Tibial artery (tissue), 4 donors: Measurements from ENCODE around the gene SAAL1.
"Not testable (repeated sequence)": the region's sequence is repeated elsewhere in the genome, so short reads cannot be mapped to it uniquely, and the experiment has no call there.

Source experiments
- DNase-seq, 2 donors: peaks; one replicate each; pipeline ENCODE4 v3.0.0-alpha.2; 2019
- H3K27ac ChIP-seq, 2 donors: fragments of 200-600 bp; sonication (generic) in 1 of 2; 1 replicate in 1 of 2; 2 replicates in 1 of 2; pipeline ENCODE4 v1.5.1; 2018 to 2019; ENCODE audit warnings: mild to moderate bottlenecking in 1 of 2
- H3K27me3 ChIP-seq, 2 donors: fragments of 200-600 bp; sonication (generic) in 1 of 2; one replicate each; pipeline versions ENCODE4 v1.5.1 to v1.6.0; 2016 to 2019
- H3K36me3 ChIP-seq, 3 donors: fragments of 200-600 bp; sonication (generic) in 2 of 3; one replicate each; pipeline ENCODE4 v1.5.1; 2016 to 2019; ENCODE audit warnings: mild to moderate bottlenecking in 2 of 3
- H3K4me1 ChIP-seq, 4 donors: fragments of 200-600 bp; sonication (generic) in 2 of 4; 1 replicate in 3 of 4; 2 replicates in 1 of 4; pipeline ENCODE4 v1.5.1; 2016 to 2019
- H3K4me3 ChIP-seq, 2 donors: fragments of 200-600 bp; sonication (generic) in 1 of 2; 1 replicate in 1 of 2; 2 replicates in 1 of 2; pipeline ENCODE4 v1.5.1; 2018 to 2019; ENCODE audit warnings: mild to moderate bottlenecking in 2 of 2
- H3K9me3 ChIP-seq, 3 donors: fragments of 200-600 bp; sonication (generic) in 1 of 3; one replicate each; pipeline ENCODE4 v1.5.1; 2016 to 2019
- intact Hi-C: fragments of 100-400 bp; cut with DNase I; formaldehyde crosslinking; loops from one replicate; pipeline ENCODE4 v1.15.0; 2023; ENCODE audit warnings: low total_unique reads
- TF ChIP-seq, protein P1 (sequence below), 2 experiments: fragments of 200-600 bp in 1 of 2; fragments of 450-650 bp in 1 of 2; IDR thresholded peaks; one replicate each; pipeline ENCODE4 v1.5.1; 2017 to 2019; ENCODE audit warnings: antibody characterized with exemption in 2 of 2, mild to moderate bottlenecking in 1 of 2, moderate library complexity in 1 of 2

Gene SAAL1

DNA sequence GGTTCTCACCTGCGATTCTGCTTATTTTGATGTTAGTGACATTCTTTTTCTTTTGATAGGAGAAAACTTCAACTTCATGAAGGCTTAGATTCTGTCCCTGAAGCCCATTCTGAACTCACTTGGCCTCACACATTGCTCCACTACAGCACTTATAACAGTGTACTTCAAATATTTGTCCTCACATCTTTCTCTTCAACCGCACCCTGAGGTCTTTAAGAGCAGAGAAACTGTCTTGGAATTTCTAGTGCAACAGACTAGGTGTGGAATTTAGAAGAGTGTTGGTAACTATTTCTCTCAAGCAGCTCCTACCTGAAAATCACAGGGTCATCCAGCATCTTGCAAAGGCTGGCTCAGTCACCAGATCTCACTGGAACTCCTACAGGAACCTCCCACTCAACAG is 34.3 kb upstream of the SAAL1 start:
- no peaks in the 10 kb centered on the region for H3K9me3 ChIP-seq

DNA sequence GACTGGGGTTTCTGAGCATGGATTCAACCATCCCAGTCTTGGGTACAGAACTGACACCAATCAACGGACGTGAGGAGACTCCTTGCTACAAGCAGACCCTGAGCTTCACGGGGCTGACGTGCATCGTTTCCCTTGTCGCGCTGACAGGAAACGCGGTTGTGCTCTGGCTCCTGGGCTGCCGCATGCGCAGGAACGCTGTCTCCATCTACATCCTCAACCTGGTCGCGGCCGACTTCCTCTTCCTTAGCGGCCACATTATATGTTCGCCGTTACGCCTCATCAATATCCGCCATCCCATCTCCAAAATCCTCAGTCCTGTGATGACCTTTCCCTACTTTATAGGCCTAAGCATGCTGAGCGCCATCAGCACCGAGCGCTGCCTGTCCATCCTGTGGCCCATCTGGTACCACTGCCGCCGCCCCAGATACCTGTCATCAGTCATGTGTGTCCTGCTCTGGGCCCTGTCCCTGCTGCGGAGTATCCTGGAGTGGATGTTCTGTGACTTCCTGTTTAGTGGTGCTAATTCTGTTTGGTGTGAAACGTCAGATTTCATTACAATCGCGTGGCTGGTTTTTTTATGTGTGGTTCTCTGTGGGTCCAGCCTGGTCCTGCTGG is 31.4 kb upstream of the SAAL1 start:
- intact Hi-C loops = no loop called here
- DNase-seq = no peak
- Histone ChIP-seq H3K4me1 (no peaks in the 10 kb centered on the region), H3K27ac (no peak overlapping the region), H3K9me3 (no peaks in the 10 kb centered on the region), H3K27me3 (no peaks in the 10 kb centered on the region), H3K4me3 (no peak overlapping the region), H3K36me3 (no peaks in the 10 kb centered on the region)
- TF ChIP-seq, protein P1, sequence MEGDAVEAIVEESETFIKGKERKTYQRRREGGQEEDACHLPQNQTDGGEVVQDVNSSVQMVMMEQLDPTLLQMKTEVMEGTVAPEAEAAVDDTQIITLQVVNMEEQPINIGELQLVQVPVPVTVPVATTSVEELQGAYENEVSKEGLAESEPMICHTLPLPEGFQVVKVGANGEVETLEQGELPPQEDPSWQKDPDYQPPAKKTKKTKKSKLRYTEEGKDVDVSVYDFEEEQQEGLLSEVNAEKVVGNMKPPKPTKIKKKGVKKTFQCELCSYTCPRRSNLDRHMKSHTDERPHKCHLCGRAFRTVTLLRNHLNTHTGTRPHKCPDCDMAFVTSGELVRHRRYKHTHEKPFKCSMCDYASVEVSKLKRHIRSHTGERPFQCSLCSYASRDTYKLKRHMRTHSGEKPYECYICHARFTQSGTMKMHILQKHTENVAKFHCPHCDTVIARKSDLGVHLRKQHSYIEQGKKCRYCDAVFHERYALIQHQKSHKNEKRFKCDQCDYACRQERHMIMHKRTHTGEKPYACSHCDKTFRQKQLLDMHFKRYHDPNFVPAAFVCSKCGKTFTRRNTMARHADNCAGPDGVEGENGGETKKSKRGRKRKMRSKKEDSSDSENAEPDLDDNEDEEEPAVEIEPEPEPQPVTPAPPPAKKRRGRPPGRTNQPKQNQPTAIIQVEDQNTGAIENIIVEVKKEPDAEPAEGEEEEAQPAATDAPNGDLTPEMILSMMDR (IDR thresholded peaks at IDR 0.05) = no peak

More for the DNA sequence above, 34.3 kb upstream of the SAAL1 start:
- H3K4me1 ChIP-seq = no peaks in the 10 kb centered on the region
- no peak overlapping the region for H3K27ac ChIP-seq
- no peaks in the 10 kb centered on the region for H3K27me3 ChIP-seq
- TF ChIP-seq, protein P1 (IDR thresholded peaks at IDR 0.05) = no peak
- no peaks in the 10 kb centered on the region for H3K36me3 ChIP-seq
- H3K4me3 ChIP-seq = no peak overlapping the region
- no peak for DNase-seq
- intact Hi-C loops = no loop called here

DNA sequence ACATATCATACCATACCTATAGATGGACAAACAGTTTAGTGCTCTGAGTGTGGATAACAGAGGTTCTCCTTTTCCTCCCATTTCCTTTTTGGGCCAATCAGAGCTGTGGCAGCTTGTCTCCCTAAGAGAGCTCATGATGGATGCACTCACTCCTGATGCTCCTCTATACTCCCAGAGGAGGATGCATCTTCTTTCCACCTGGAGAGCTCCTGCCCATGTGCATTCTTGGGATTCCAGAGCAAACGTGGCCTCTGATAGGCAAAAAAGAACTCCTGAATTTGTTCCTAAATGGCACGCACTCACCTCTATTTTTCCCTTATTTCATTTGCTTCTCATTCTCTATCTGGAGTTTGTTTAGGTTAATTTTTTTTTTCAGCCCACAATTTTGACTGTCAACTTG is 29.4 kb upstream of the SAAL1 start:
- no peak overlapping the region for H3K4me3 ChIP-seq
- H3K9me3 ChIP-seq = no peaks in the 10 kb centered on the region
- intact Hi-C loops = no loop called here
- H3K27me3 ChIP-seq = no peaks in the 10 kb centered on the region
- H3K4me1 ChIP-seq = no peaks in the 10 kb centered on the region
- H3K27ac ChIP-seq = no peak overlapping the region
- TF ChIP-seq, protein P1 (IDR thresholded peaks at IDR 0.05) = no peak
- H3K36me3 ChIP-seq = no peaks in the 10 kb centered on the region
- no peak for DNase-seq

DNA sequence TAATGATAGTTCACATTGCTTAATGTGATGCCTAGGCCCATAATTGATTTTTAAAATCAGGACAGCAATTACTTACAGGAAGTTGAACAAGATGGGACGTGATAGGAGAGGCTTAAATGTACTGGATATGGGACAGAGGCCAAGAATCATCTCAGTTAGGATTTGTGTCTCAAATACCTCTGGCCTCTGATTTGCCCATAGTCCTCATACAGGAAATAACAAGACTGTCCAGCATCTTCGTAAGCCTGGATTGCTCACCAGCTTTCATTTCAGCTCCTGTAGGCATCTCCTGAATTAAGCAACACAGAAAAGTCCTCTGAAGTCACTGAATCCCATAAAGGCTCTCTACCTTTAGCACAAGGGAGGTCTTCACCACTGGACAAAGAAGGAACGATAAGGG is 26.5 kb upstream of the SAAL1 start, which contains the start of gene MRGPRX3:
MRGPRX3 (plus strand) TSS at position 231 of the 400 bp plus-strand sequence. CDS start 4,632 bp downstream, outside the sequence.
- TF ChIP-seq, protein P1 (IDR thresholded peaks at IDR 0.05) = no peak
- no peaks in the 10 kb centered on the region for H3K4me1 ChIP-seq
- H3K4me3 ChIP-seq = no peak within 1 kb of the TSS
- peaks cover 0 to 10% of the 10 kb centered on the region in 2 donors for H3K27me3 ChIP-seq
- H3K9me3 ChIP-seq = no peaks in the 10 kb centered on the region
- H3K27ac ChIP-seq = no peak within 1 kb of the TSS
- no peak for DNase-seq
- intact Hi-C loops = no loop called here
- H3K36me3 ChIP-seq = no peaks in the 10 kb centered on the region

DNA sequence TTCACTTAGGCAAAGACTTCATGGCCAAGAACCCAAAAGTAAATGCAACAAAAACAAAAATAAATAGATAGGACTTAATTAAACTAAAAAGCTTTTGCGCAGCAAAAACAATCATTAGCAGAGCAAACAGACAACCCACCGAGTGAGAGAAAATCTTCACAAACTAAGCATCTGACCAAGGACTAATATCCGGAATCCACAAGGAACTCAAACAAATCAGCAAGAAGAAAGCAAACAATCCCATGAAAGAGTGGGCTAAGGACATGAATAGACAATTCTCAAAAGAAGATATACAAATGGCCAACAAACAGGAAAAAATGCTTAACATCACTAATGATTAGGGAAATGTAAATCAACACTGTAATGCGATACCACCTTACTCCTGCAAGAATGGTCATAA is 25.2 kb upstream of the SAAL1 start:
- DNase-seq, H3K36me3 ChIP-seq, H3K4me3 ChIP-seq, intact Hi-C loops, H3K27ac ChIP-seq, H3K27me3 ChIP-seq, H3K9me3 ChIP-seq, H3K4me1 ChIP-seq: not testable (repeated sequence)

DNA sequence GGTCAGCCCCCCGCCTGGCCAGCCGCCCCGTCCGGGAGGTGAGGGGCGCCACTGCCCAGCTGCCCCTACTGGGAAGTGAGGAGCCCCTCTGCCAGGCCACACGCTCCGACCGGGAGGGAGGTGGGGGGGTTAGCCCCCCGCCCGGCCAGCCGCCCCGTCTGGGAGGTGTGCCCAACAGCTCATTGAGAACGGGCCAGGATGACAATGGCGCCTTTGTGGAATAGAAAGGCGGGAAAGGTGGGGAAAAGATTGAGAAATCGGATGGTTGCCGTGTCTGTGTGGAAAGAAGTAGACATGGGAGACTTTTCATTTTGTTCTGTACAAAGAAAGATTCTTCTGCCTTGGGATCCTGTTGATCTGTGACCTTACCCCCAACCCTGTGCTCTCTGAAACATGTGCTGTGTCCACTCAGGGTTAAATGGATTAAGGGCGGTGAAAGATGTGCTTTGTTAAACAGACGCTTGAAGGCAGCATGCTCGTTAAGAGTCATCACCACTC is 15.5 kb upstream of the SAAL1 start:
- DNase-seq, H3K4me3 ChIP-seq, H3K9me3 ChIP-seq, H3K27me3 ChIP-seq, H3K4me1 ChIP-seq, intact Hi-C loops, H3K27ac ChIP-seq, H3K36me3 ChIP-seq: not testable (repeated sequence)
